OCI-LY7 (cell line): ENCODE measurements around the gene HABP4. TPM values are rescaled to one million over a fixed set of nuclear protein-coding genes. Genes with fewer than 3 reads are reported as not detected.

Experiments used
- Bru-seq: library from RNA; stranded (reverse); fragments of 400-500 nt; gene quantifications from one replicate; lab custom pipeline; 2021; lab: Mats Ljungman, UMichigan
- BruChase-seq, 2 experiments: library from RNA; stranded (reverse); fragments of 400-500 nt; gene quantifications; one replicate each; lab custom pipeline; 2021; lab: Mats Ljungman, UMichigan
- BruUV-seq: library from RNA; stranded (reverse); fragments of 400-500 nt; replicated peaks from 2 replicates; lab custom pipeline; 2021; lab: Mats Ljungman, UMichigan
- CTCF ChIA-PET: fragments of 300-600 bp; sonication (Branson Sonifier 250); formaldehyde crosslinking; loops from one replicate; lab custom pipeline; 2022; ENCODE audit warnings: antibody characterized with exemption; ENCODE audit not compliant: unreplicated experiment; lab: Charles Lee
- POLR2A ChIA-PET: fragments of 300-600 bp; sonication (Branson Sonifier 250); formaldehyde crosslinking; loops from one replicate; lab custom pipeline; 2022; ENCODE audit warnings: antibody characterized with exemption; lab: Charles Lee
- DNase-seq: peaks from one replicate; pipeline ENCODE4 v3.0.0-alpha.2; 2015; ENCODE audit warnings: low spot score
- H2AFZ ChIP-seq: fragments of 200-600 bp; sonication (generic), shearing (Covaris generic); 2 replicates; pipeline ENCODE4 v1.6.1; 2014; ENCODE audit warnings: mild to moderate bottlenecking, antibody characterized with exemption, low read length, moderate library complexity
- H3K27ac ChIP-seq: fragments of 200-600 bp; sonication (generic); 2 replicates; pipeline ENCODE4 v1.5.1; 2014; ENCODE audit warnings: mixed run types, low read depth, mild to moderate bottlenecking, moderate library complexity, low read length, inconsistent platforms; ENCODE audit not compliant: poor library complexity, severe bottlenecking
- H3K36me3 ChIP-seq: fragments of 200-600 bp; sonication (generic); 2 replicates; pipeline ENCODE4 v1.6.1; 2014; ENCODE audit warnings: mild to moderate bottlenecking, antibody characterized with exemption, low read length, moderate library complexity, mixed read lengths; ENCODE audit not compliant: insufficient read depth
- H3K4me1 ChIP-seq: fragments of 200-600 bp; sonication (generic); 2 replicates; pipeline ENCODE4 v1.5.1; 2014; ENCODE audit warnings: mild to moderate bottlenecking, low read length; ENCODE audit not compliant: insufficient read depth, poor library complexity, severe bottlenecking
- H3K4me2 ChIP-seq: fragments of 200-600 bp; sonication (generic); 2 replicates; pipeline ENCODE4 v1.6.1; 2014; ENCODE audit warnings: mild to moderate bottlenecking, low read length
- H3K4me3 ChIP-seq: fragments of 200-600 bp; sonication (generic); 2 replicates; pipeline ENCODE4 v1.5.1; 2014; ENCODE audit warnings: mild to moderate bottlenecking, low read depth, low read length; ENCODE audit not compliant: poor library complexity, severe bottlenecking
- H3K79me2 ChIP-seq: fragments of 200-600 bp; sonication (generic); 2 replicates; pipeline ENCODE4 v1.6.1; 2016; ENCODE audit warnings: low read depth, mild to moderate bottlenecking, low read length, moderate library complexity, mixed read lengths; ENCODE audit not compliant: insufficient read depth
- H3K9me2 ChIP-seq: fragments of 200-600 bp; sonication (generic); 2 replicates; pipeline ENCODE4 v1.6.1; 2016; ENCODE audit warnings: mild to moderate bottlenecking, low read length, mixed read lengths; ENCODE audit not compliant: insufficient read depth
- H3K9me3 ChIP-seq: fragments of 200-600 bp; sonication (generic); 2 replicates; pipeline ENCODE4 v1.6.1; 2014; ENCODE audit warnings: mild to moderate bottlenecking, mixed run types, low read length, mixed read lengths
- H4K20me1 ChIP-seq: fragments of 200-600 bp; sonication (generic); 2 replicates; pipeline ENCODE4 v1.6.1; 2014; ENCODE audit warnings: mild to moderate bottlenecking, antibody characterized with exemption, low read length, moderate library complexity, mixed read lengths; ENCODE audit not compliant: insufficient read depth
- CTCF ChIP-seq: fragments of 200-600 bp; sonication (generic); conservative IDR thresholded peaks from 2 replicates; pipeline ENCODE4 v1.5.1; 2014; ENCODE audit warnings: mild to moderate bottlenecking, antibody characterized with exemption, low read length, moderate library complexity, mixed read lengths
- EZH2phosphoT487 ChIP-seq: fragments of 200-600 bp; sonication (generic); IDR thresholded peaks from 2 replicates; pipeline ENCODE4 v1.6.1; 2018; ENCODE audit warnings: low read depth, borderline replicate concordance, mild to moderate bottlenecking, mixed run types, antibody characterized with exemption, low read length, moderate library complexity, mixed read lengths
- intact Hi-C: fragments of 100-400 bp; cut with micrococcal nuclease; formaldehyde crosslinking; loops from one replicate; pipeline ENCODE4 v1.10.0; 2022; ENCODE audit not compliant: unreplicated experiment
- long read RNA-seq: library from polyadenylated mRNA; stranded (forward); transcript quantifications from one replicate; pipeline ENCODE4 v2.0.0, GENCODE V29; 2022
- total RNA-seq, 2 experiments: library from RNA; depleted of rRNA in 1 of 2; stranded (reverse); fragments of >200 nt in 1 of 2; shearing (Covaris generic) in 1 of 2; gene quantifications; 2 replicates each; pipeline ENCODE4 v1.2.3, GENCODE V29; 2014 to 2022

The HABP4 gene
- total RNA-seq (2014; rRNA removed; shearing (Covaris generic)) = 6.0 and 7.1 TPM in 2 replicates
- 11.0 and 11.5 TPM in 2 replicates for total RNA-seq (2022)
- percentile 54 among the genes with signal in this experiment for Bru-seq, nascent RNA
- BruChase-seq, experiment 1, labeled RNA remaining after a 6-hour chase = percentile 56 among the genes with signal in this experiment
- BruChase-seq, experiment 2, labeled RNA remaining after a 2-hour chase = percentile 56 among the genes with signal in this experiment
- long read RNA-seq, transcript HABP4-201 (8 exons, 2,615 nt) = major isoform, 76 of 91 reads
- long read RNA-seq, partial matches to known transcripts = 2 of 91 reads
- long read RNA-seq, other reads (novel, unspliced or antisense) = 13 of 91 reads

GRCh38 chr9:96449845-96450612 is at the start of gene HABP4:
HABP4 (plus strand) TSS chr9:96450169; CDS start chr9:96450280, 111 bp downstream.
- Histone ChIP-seq H3K4me1 (peaks cover 16% of the 10 kb centered on the region), H3K27ac (no peak within 1 kb of the TSS), H3K9me3 (no peaks in the 10 kb centered on the region), H3K9me2 (no peaks in the 10 kb centered on the region), H3K4me3 (peak within 1 kb of the TSS; percentile 80), H2AFZ (peak within 1 kb of the TSS; percentile 96), H3K79me2 (no peaks in the 10 kb centered on the region), H3K4me2 (peak within 1 kb of the TSS; percentile 77), H3K36me3 (no peaks in the 10 kb centered on the region), H4K20me1 (peaks cover 6% of the 10 kb centered on the region; the same call in 1 of the 2 replicates)
- BruUV-seq = no TSS peak
- ChIA-PET POLR2A (interaction anchor here (0.5 to 1.8 kb wide), 13 partner anchors 8 to 1563 kb away, joined by 3 to 9 read pairs (median 4); no protein-coding TSS in a partner anchor), CTCF (no interaction called here)
- peak; percentile 97 for DNase-seq
- intact Hi-C loops = loop anchor here (2.0 kb wide), 2 partner anchors 31 to 117 kb away; partner anchors contain the start of gene ZNF367
- TF ChIP-seq EZH2phosphoT487 (no peak), CTCF (no peak)

GRCh38 chr9:96408409-96409280 is 41.3 kb upstream of the HABP4 start:
- no peak for DNase-seq
- H3K9me2 ChIP-seq = no peaks in the 10 kb centered on the region
- H3K79me2 ChIP-seq = peaks cover 97% of the 10 kb centered on the region
- no TSS peak for BruUV-seq
- H3K4me3 ChIP-seq = no peak overlapping the region
- no peak overlapping the region for H3K27ac ChIP-seq
- peaks cover 79% of the 10 kb centered on the region for H3K36me3 ChIP-seq
- CTCF ChIA-PET = no interaction called here
- TF ChIP-seq CTCF (no peak), EZH2phosphoT487 (no peak)
- intact Hi-C loops = no loop called here
- H4K20me1 ChIP-seq = peaks cover 36% of the 10 kb centered on the region
- H2AFZ ChIP-seq = no peak overlapping the region
- no peaks in the 10 kb centered on the region for H3K9me3 ChIP-seq
- POLR2A ChIA-PET = interaction anchor here (1.0 kb wide), 1 partner anchor 8 kb away, joined by 4 read pairs; no protein-coding TSS in a partner anchor
- peaks cover 28% of the 10 kb centered on the region for H3K4me1 ChIP-seq
- no peak overlapping the region for H3K4me2 ChIP-seq
